H9 (cell line): ENCODE measurements around the gene ARHGAP29. TPM values are rescaled to one million over a fixed set of nuclear protein-coding genes. Genes with fewer than 3 reads are reported as not detected.

Experiments
- DNase-seq: peaks from one replicate; pipeline ENCODE4 v3.0.0-alpha.2; 2017
- H2AFZ ChIP-seq: one replicate; pipeline ENCODE4 v1.6.1; 2013; ENCODE audit warnings: mild to moderate bottlenecking, low read length, control low read depth, moderate library complexity
- H2AK5ac ChIP-seq: 2 replicates; pipeline ENCODE4 v1.6.1; 2013; ENCODE audit warnings: low read length, control low read depth, mixed read lengths; ENCODE audit not compliant: insufficient read length
- H2BK120ac ChIP-seq: one replicate; pipeline ENCODE4 v1.6.1; 2013; ENCODE audit warnings: low read depth, mild to moderate bottlenecking, low read length, control low read depth, inconsistent platforms; ENCODE audit not compliant: poor library complexity, severe bottlenecking
- H2BK12ac ChIP-seq: 2 replicates; pipeline ENCODE4 v1.6.1; 2013; ENCODE audit warnings: low read length, control low read depth, mixed read lengths, low read depth; ENCODE audit not compliant: insufficient read length
- H2BK15ac ChIP-seq: 2 replicates; pipeline ENCODE4 v1.6.1; 2013; ENCODE audit warnings: low read depth, low read length, control low read depth
- H2BK20ac ChIP-seq: one replicate; pipeline ENCODE4 v1.6.1; 2013; ENCODE audit warnings: low read depth, mild to moderate bottlenecking, low read length, control low read depth, inconsistent platforms; ENCODE audit not compliant: poor library complexity, severe bottlenecking
- H2BK5ac ChIP-seq: 2 replicates; pipeline ENCODE4 v1.6.1; 2013; ENCODE audit warnings: low read length, control low read depth, mixed read lengths; ENCODE audit not compliant: insufficient read length
- H3K14ac ChIP-seq: 2 replicates; pipeline ENCODE4 v1.6.1; 2013; ENCODE audit warnings: low read length, control low read depth; ENCODE audit not compliant: insufficient read depth
- H3K18ac ChIP-seq: 2 replicates; pipeline ENCODE4 v1.6.1; 2013; ENCODE audit warnings: low read depth, mild to moderate bottlenecking, mixed read lengths, low read length, control low read depth; ENCODE audit not compliant: insufficient read length
- H3K23ac ChIP-seq: 2 replicates; pipeline ENCODE4 v1.6.1; 2013; ENCODE audit warnings: low read length, control low read depth, mixed read lengths, low read depth; ENCODE audit not compliant: insufficient read length
- H3K23me2 ChIP-seq: 2 replicates; pipeline ENCODE4 v1.6.1; 2013; ENCODE audit warnings: low read depth, mild to moderate bottlenecking, mixed read lengths, low read length, control low read depth; ENCODE audit not compliant: insufficient read length, poor library complexity, severe bottlenecking
- H3K27ac ChIP-seq: 2 replicates; pipeline ENCODE4 v1.5.1; 2013; ENCODE audit warnings: low read length, control low read depth, mixed read lengths, low read depth; ENCODE audit not compliant: insufficient read length
- H3K27me3 ChIP-seq: 2 replicates; pipeline ENCODE4 v1.6.1; 2013; ENCODE audit warnings: low read length, control low read depth, inconsistent platforms; ENCODE audit not compliant: insufficient read depth
- H3K4ac ChIP-seq: 2 replicates; pipeline ENCODE4 v1.6.1; 2013; ENCODE audit warnings: low read depth, mild to moderate bottlenecking, control low read depth, inconsistent platforms, low read length, moderate library complexity
- H3K4me1 ChIP-seq: 2 replicates; pipeline ENCODE4 v1.6.1; 2013; ENCODE audit warnings: low read length, control low read depth, inconsistent platforms; ENCODE audit not compliant: insufficient read depth
- H3K4me2 ChIP-seq: 2 replicates; pipeline ENCODE4 v1.6.1; 2013; ENCODE audit warnings: low read length, control low read depth, mixed read lengths; ENCODE audit not compliant: insufficient read length, insufficient read depth
- H3K56ac ChIP-seq: 2 replicates; pipeline ENCODE4 v1.6.1; 2013; ENCODE audit warnings: low read depth, mild to moderate bottlenecking, mixed read lengths, low read length, control low read depth; ENCODE audit not compliant: insufficient read length
- H3K79me1 ChIP-seq: 2 replicates; pipeline ENCODE4 v1.6.1; 2013; ENCODE audit warnings: low read depth, mild to moderate bottlenecking, moderate library complexity, low read length, control low read depth, inconsistent platforms; ENCODE audit not compliant: insufficient read depth, poor library complexity, severe bottlenecking
- H3K79me2 ChIP-seq: 2 replicates; pipeline ENCODE4 v1.6.1; 2013; ENCODE audit warnings: low read length, control low read depth, inconsistent platforms; ENCODE audit not compliant: insufficient read depth
- H3K9ac ChIP-seq: 2 replicates; pipeline ENCODE4 v1.6.1; 2013; ENCODE audit warnings: low read length, control low read depth, mixed read lengths; ENCODE audit not compliant: insufficient read length; ENCODE audit errors: extremely low read depth
- H3K9me3 ChIP-seq: one replicate; pipeline ENCODE4 v1.6.1; 2013; ENCODE audit warnings: low read depth, low read length, inconsistent platforms; ENCODE audit not compliant: control insufficient read depth
- H3T11ph ChIP-seq: one replicate; pipeline ENCODE4 v1.6.1; 2013; ENCODE audit warnings: mild to moderate bottlenecking, low read length, control low read depth, inconsistent platforms
- H4K20me1 ChIP-seq: one replicate; pipeline ENCODE4 v1.6.1; 2013; ENCODE audit not compliant: control insufficient read depth, insufficient read length, insufficient read depth
- H4K5ac ChIP-seq: 2 replicates; pipeline ENCODE4 v1.6.1; 2013; ENCODE audit warnings: low read depth, mild to moderate bottlenecking, mixed read lengths, low read length, control low read depth; ENCODE audit not compliant: insufficient read length
- H4K8ac ChIP-seq: replicated peaks from 2 replicates; pipeline ENCODE4 v1.6.1; 2013; ENCODE audit warnings: low read length, control low read depth, mixed read lengths, low read depth; ENCODE audit not compliant: insufficient read length
- H4K91ac ChIP-seq: 2 replicates; pipeline ENCODE4 v1.6.1; 2013; ENCODE audit warnings: low read depth, mild to moderate bottlenecking, moderate library complexity, mixed read lengths, low read length, control low read depth; ENCODE audit not compliant: insufficient read length
- H3K27ac Mint-ChIP-seq, 3 experiments: 2 replicates in 2 of 3; 3 replicates in 1 of 3; pipeline ENCODE4 v1.8.0; 2020 to 2021; ENCODE audit warnings: mixed read lengths in 3 of 3, mild to moderate bottlenecking in 1 of 3, moderate library complexity in 1 of 3
- H3K27me3 Mint-ChIP-seq: 2 replicates; pipeline ENCODE4 v1.8.0; 2021; ENCODE audit warnings: low read depth, mild to moderate bottlenecking, moderate library complexity, mixed read lengths
- H3K36me3 Mint-ChIP-seq, 3 experiments: 2 replicates in 2 of 3; 3 replicates in 1 of 3; pipeline ENCODE4 v1.8.0; 2020 to 2021; ENCODE audit warnings: low read depth in 3 of 3, mixed read lengths in 3 of 3; ENCODE audit not compliant: insufficient read depth in 1 of 3
- H3K4me1 Mint-ChIP-seq, 2 experiments: 2 replicates each; pipeline ENCODE4 v1.8.0; 2020; ENCODE audit warnings: mixed read lengths in 2 of 2
- H3K4me3 Mint-ChIP-seq, 2 experiments: 2 replicates in 1 of 2; 3 replicates in 1 of 2; pipeline ENCODE4 v1.8.0; 2020 to 2021; ENCODE audit warnings: mild to moderate bottlenecking in 2 of 2, mixed read lengths in 2 of 2, moderate library complexity in 1 of 2
- H3K9me3 Mint-ChIP-seq, 2 experiments: 2 replicates in 1 of 2; 3 replicates in 1 of 2; pipeline ENCODE4 v1.8.0; 2020; ENCODE audit warnings: mild to moderate bottlenecking in 2 of 2, mixed read lengths in 2 of 2, moderate library complexity in 1 of 2
- CTCF ChIP-seq: fragments of 200-600 bp; sonication (generic); conservative IDR thresholded peaks from 3 replicates; pipeline ENCODE4 v1.8.0; 2021; ENCODE audit warnings: antibody characterized with exemption, mild to moderate bottlenecking
- WGBS: extraction: QIAGEN DNeasy Blood & Tissue Kit; methylation state at CpG from one replicate; pipeline ENCODE4 v1.1.7; 2013; ENCODE audit warnings: missing lambda C conversion rate, low lambda C conversion rate, mixed read lengths; ENCODE audit not compliant: insufficient read length; ENCODE audit errors: extremely low coverage; 5-methylcytosine and 5-hydroxymethylcytosine counted together
- total RNA-seq: library from RNA; stranded (reverse); gene quantifications from 2 replicates; pipeline ENCODE4 v1.2.1, GENCODE V29; 2021

Gene ARHGAP29
- total RNA-seq, 1 experiment from 2014 or later, result 1.3 TPM

GRCh38 chr1:94180650-94181049 lies 56.7 kb downstream of the ARHGAP29 start:
- no peaks in the 10 kb centered on the region for H3K36me3 Mint-ChIP-seq
- WGBS, result no CpG with 5 or more reads among the region's 1 CpG
- DNase-seq, result no peak

More at GRCh38 chr1:94180650-94181049, 56.7 kb downstream of the ARHGAP29 start:
- Histone ChIP-seq H3K14ac (no peak overlapping the region), H4K8ac (no peak overlapping the region), H4K5ac (no peak overlapping the region), H3K79me1 (no peaks in the 10 kb centered on the region), H3K4ac (no peak overlapping the region), H3K4me1 (no peaks in the 10 kb centered on the region), H3K9ac (no peak overlapping the region), H4K20me1 (no peaks in the 10 kb centered on the region), H3K23me2 (no peaks in the 10 kb centered on the region), H4K91ac (no peak overlapping the region), H3K79me2 (no peaks in the 10 kb centered on the region), H3K9me3 (no peaks in the 10 kb centered on the region), H2AFZ (no peak overlapping the region), H3T11ph (no peak overlapping the region), H2BK5ac (no peak overlapping the region), H2BK12ac (no peak overlapping the region), H2BK15ac (no peak overlapping the region), H3K27ac (no peak overlapping the region), H2BK20ac (no peak overlapping the region), H3K56ac (no peak overlapping the region), H3K27me3 (no peaks in the 10 kb centered on the region), H2AK5ac (no peak overlapping the region), H2BK120ac (no peak overlapping the region), H3K4me2 (no peak overlapping the region), H3K23ac (no peak overlapping the region), H3K18ac (no peak overlapping the region)
- TF ChIP-seq CTCF, result no peak
- no peak overlapping the region for H3K4me3 Mint-ChIP-seq
- H3K27ac Mint-ChIP-seq, result no peak overlapping the region
- no peaks in the 10 kb centered on the region for H3K9me3 Mint-ChIP-seq
- H3K4me1 Mint-ChIP-seq, result no peaks in the 10 kb centered on the region
- H3K27me3 Mint-ChIP-seq, result no peaks in the 10 kb centered on the region
